Karpas-422 (cell line): ENCODE results near the gene SLC24A3. TPM values are rescaled to one million over a fixed set of nuclear protein-coding genes. Genes with fewer than 3 reads are reported as not detected.

ENCODE experiments used
- DNase-seq: peaks from one replicate; pipeline ENCODE4 v3.0.0-alpha.2; 2015
- H2AFZ ChIP-seq: fragments of 200-600 bp; sonication (generic); 2 replicates; pipeline ENCODE4 v1.6.1; 2014; ENCODE audit warnings: antibody characterized with exemption, low read length, mixed read lengths
- H3K27ac ChIP-seq: fragments of 200-600 bp; sonication (generic); 2 replicates; pipeline ENCODE4 v1.5.1; 2014; ENCODE audit warnings: mild to moderate bottlenecking, low read length, moderate library complexity
- H3K27me3 ChIP-seq: fragments of 200-600 bp; sonication (generic); 2 replicates; pipeline ENCODE4 v1.6.1; 2014; ENCODE audit warnings: low read length, mixed read lengths
- H3K36me3 ChIP-seq: fragments of 200-600 bp; sonication (generic); 2 replicates; pipeline ENCODE4 v1.6.1; 2014; ENCODE audit warnings: low read length, mixed read lengths; ENCODE audit not compliant: insufficient read depth
- H3K4me1 ChIP-seq: fragments of 200-600 bp; sonication (generic); 2 replicates; pipeline ENCODE4 v1.6.1; 2014; ENCODE audit warnings: mild to moderate bottlenecking, low read length, mixed read lengths
- H3K4me2 ChIP-seq: fragments of 200-600 bp; sonication (generic); 2 replicates; pipeline ENCODE4 v1.6.1; 2014; ENCODE audit warnings: low read length, low read depth, mild to moderate bottlenecking; ENCODE audit not compliant: poor library complexity, severe bottlenecking
- H3K4me3 ChIP-seq: fragments of 200-600 bp; sonication (generic); 2 replicates; pipeline ENCODE4 v1.5.1; 2014; ENCODE audit warnings: mild to moderate bottlenecking, antibody characterized with exemption, low read length, mixed read lengths
- H3K79me2 ChIP-seq: fragments of 200-600 bp; sonication (generic); 2 replicates; pipeline ENCODE4 v1.6.1; 2014; ENCODE audit warnings: mild to moderate bottlenecking, low read length, mixed read lengths
- H3K9ac ChIP-seq: fragments of 200-600 bp; sonication (generic); 2 replicates; pipeline ENCODE4 v1.6.0; 2014; ENCODE audit warnings: low read length
- H3K9me2 ChIP-seq: fragments of 200-600 bp; sonication (generic), shearing (Covaris generic); replicated peaks from 2 replicates; pipeline ENCODE4 v1.6.0; 2014; ENCODE audit warnings: mild to moderate bottlenecking, low read length, moderate library complexity; ENCODE audit not compliant: insufficient read depth
- H3K9me3 ChIP-seq: fragments of 300-700, 200-600 bp; sonication (generic); 2 replicates; pipeline ENCODE4 v1.6.1; 2014; ENCODE audit warnings: low read length, mixed read lengths
- H4K20me1 ChIP-seq: fragments of 200-600 bp; sonication (generic); 2 replicates; pipeline ENCODE4 v1.6.1; 2014; ENCODE audit warnings: mild to moderate bottlenecking, antibody characterized with exemption, low read length, low read depth; ENCODE audit not compliant: insufficient read depth
- total RNA-seq: library from RNA; depleted of rRNA; stranded (reverse); fragments of >200 nt; shearing (Covaris generic); gene quantifications from 2 replicates; pipeline ENCODE4 v1.2.3, GENCODE V29; 2014; ENCODE audit warnings: low replicate concordance

The SLC24A3 gene
- total RNA-seq, 1 experiment from 2014 or later: not detected

GRCh38 chr20:19292254-19292653, 79.8 kb downstream of the SLC24A3 start:
- no peak overlapping the region for H3K4me2 ChIP-seq
- no peaks in the 10 kb centered on the region for H3K9me3 ChIP-seq
- H3K27me3 ChIP-seq: no peaks in the 10 kb centered on the region
- H4K20me1 ChIP-seq: no peaks in the 10 kb centered on the region
- no peaks in the 10 kb centered on the region for H3K79me2 ChIP-seq
- no peak overlapping the region for H3K9ac ChIP-seq
- no peaks in the 10 kb centered on the region for H3K9me2 ChIP-seq
- H3K36me3 ChIP-seq: no peaks in the 10 kb centered on the region
- H3K4me3 ChIP-seq: no peak overlapping the region
- H2AFZ ChIP-seq: no peak overlapping the region
- H3K4me1 ChIP-seq: no peaks in the 10 kb centered on the region
- no peak overlapping the region for H3K27ac ChIP-seq
- no peak for DNase-seq

- Histone ChIP-seq H3K27me3 (no peaks in the 10 kb centered on the region), H3K9me3 (no peaks in the 10 kb centered on the region), H3K9ac (no peak overlapping the region), H3K27ac (no peak overlapping the region), H3K36me3 (no peaks in the 10 kb centered on the region), H4K20me1 (no peaks in the 10 kb centered on the region), H3K9me2 (no peaks in the 10 kb centered on the region), H3K4me3 (no peak overlapping the region), H2AFZ (no peak overlapping the region), H3K79me2 (no peaks in the 10 kb centered on the region), H3K4me1 (no peaks in the 10 kb centered on the region), H3K4me2 (no peak overlapping the region)
- DNase-seq: no peak
Measured at GRCh38 chr20:19295076-19295475, 82.6 kb downstream of the SLC24A3 start.

GRCh38 chr20:19298652-19299051, 86.2 kb downstream of the SLC24A3 start:
- H3K4me1 ChIP-seq: no peaks in the 10 kb centered on the region
- H3K4me3 ChIP-seq: no peak overlapping the region
- no peak overlapping the region for H3K9ac ChIP-seq
- DNase-seq: no peak
- no peaks in the 10 kb centered on the region for H3K79me2 ChIP-seq
- H2AFZ ChIP-seq: no peak overlapping the region
- H3K9me3 ChIP-seq: no peaks in the 10 kb centered on the region
- no peaks in the 10 kb centered on the region for H3K9me2 ChIP-seq
- no peak overlapping the region for H3K4me2 ChIP-seq
- H3K27me3 ChIP-seq: no peaks in the 10 kb centered on the region
- no peaks in the 10 kb centered on the region for H4K20me1 ChIP-seq
- H3K36me3 ChIP-seq: no peaks in the 10 kb centered on the region
- no peak overlapping the region for H3K27ac ChIP-seq

- no peak for DNase-seq
- H4K20me1 ChIP-seq: no peaks in the 10 kb centered on the region
- no peaks in the 10 kb centered on the region for H3K4me1 ChIP-seq
- no peak overlapping the region for H3K9ac ChIP-seq
- no peaks in the 10 kb centered on the region for H3K9me2 ChIP-seq
- H2AFZ ChIP-seq: no peak overlapping the region
- no peaks in the 10 kb centered on the region for H3K9me3 ChIP-seq
- H3K27me3 ChIP-seq: no peaks in the 10 kb centered on the region
- H3K36me3 ChIP-seq: no peaks in the 10 kb centered on the region
- H3K4me2 ChIP-seq: no peak overlapping the region
- H3K4me3 ChIP-seq: no peak overlapping the region
- no peaks in the 10 kb centered on the region for H3K79me2 ChIP-seq
- no peak overlapping the region for H3K27ac ChIP-seq
Measured at GRCh38 chr20:19300395-19300794, 88.0 kb downstream of the SLC24A3 start.

GRCh38 chr20:19301142-19301541, 88.7 kb downstream of the SLC24A3 start:
- Histone ChIP-seq H3K9me2 (no peaks in the 10 kb centered on the region), H3K4me3 (no peak overlapping the region), H3K79me2 (no peaks in the 10 kb centered on the region), H3K27me3 (no peaks in the 10 kb centered on the region), H3K4me1 (no peaks in the 10 kb centered on the region), H3K27ac (no peak overlapping the region), H3K9ac (no peak overlapping the region), H3K4me2 (no peak overlapping the region), H2AFZ (no peak overlapping the region), H3K9me3 (no peaks in the 10 kb centered on the region), H3K36me3 (no peaks in the 10 kb centered on the region), H4K20me1 (no peaks in the 10 kb centered on the region)
- DNase-seq: no peak

- H2AFZ ChIP-seq: no peak overlapping the region
- no peaks in the 10 kb centered on the region for H4K20me1 ChIP-seq
- H3K4me1 ChIP-seq: no peaks in the 10 kb centered on the region
- H3K27ac ChIP-seq: no peak overlapping the region
- no peaks in the 10 kb centered on the region for H3K27me3 ChIP-seq
- no peaks in the 10 kb centered on the region for H3K36me3 ChIP-seq
- no peak overlapping the region for H3K4me2 ChIP-seq
- DNase-seq: no peak
- H3K9me2 ChIP-seq: no peaks in the 10 kb centered on the region
- no peaks in the 10 kb centered on the region for H3K9me3 ChIP-seq
- H3K79me2 ChIP-seq: no peaks in the 10 kb centered on the region
- H3K4me3 ChIP-seq: no peak overlapping the region
- H3K9ac ChIP-seq: no peak overlapping the region
Measured at GRCh38 chr20:19301843-19302242, 89.4 kb downstream of the SLC24A3 start.

- Histone ChIP-seq H3K27ac (no peak overlapping the region), H3K9ac (no peak overlapping the region), H3K4me1 (no peaks in the 10 kb centered on the region), H3K79me2 (no peaks in the 10 kb centered on the region), H3K27me3 (no peaks in the 10 kb centered on the region), H3K4me3 (no peak overlapping the region), H3K4me2 (no peak overlapping the region), H3K36me3 (no peaks in the 10 kb centered on the region), H2AFZ (no peak overlapping the region), H3K9me2 (no peaks in the 10 kb centered on the region), H3K9me3 (no peaks in the 10 kb centered on the region), H4K20me1 (no peaks in the 10 kb centered on the region)
- no peak for DNase-seq
Measured at GRCh38 chr20:19302714-19303113, 90.3 kb downstream of the SLC24A3 start.

GRCh38 chr20:19304389-19304788, 91.9 kb downstream of the SLC24A3 start:
- no peaks in the 10 kb centered on the region for H3K9me2 ChIP-seq
- no peak overlapping the region for H3K4me2 ChIP-seq
- H2AFZ ChIP-seq: no peak overlapping the region

GRCh38 chr20:19304886-19305415, 92.5 kb downstream of the SLC24A3 start:
- Histone ChIP-seq H3K9me2 (no peaks in the 10 kb centered on the region), H3K79me2 (no peaks in the 10 kb centered on the region), H3K9ac (no peak overlapping the region), H3K4me2 (no peak overlapping the region), H3K4me3 (no peak overlapping the region), H4K20me1 (no peaks in the 10 kb centered on the region), H3K36me3 (no peaks in the 10 kb centered on the region), H3K9me3 (no peaks in the 10 kb centered on the region), H2AFZ (no peak overlapping the region), H3K27me3 (no peaks in the 10 kb centered on the region), H3K4me1 (no peaks in the 10 kb centered on the region), H3K27ac (no peak overlapping the region)
- DNase-seq: no peak

More at GRCh38 chr20:19304389-19304788, 91.9 kb downstream of the SLC24A3 start:
- H3K27ac ChIP-seq: no peak overlapping the region
- H3K4me1 ChIP-seq: no peaks in the 10 kb centered on the region
- H3K27me3 ChIP-seq: no peaks in the 10 kb centered on the region
- no peak for DNase-seq
- no peak overlapping the region for H3K9ac ChIP-seq
- H3K9me3 ChIP-seq: no peaks in the 10 kb centered on the region
- H4K20me1 ChIP-seq: no peaks in the 10 kb centered on the region
- no peak overlapping the region for H3K4me3 ChIP-seq
- no peaks in the 10 kb centered on the region for H3K79me2 ChIP-seq
- no peaks in the 10 kb centered on the region for H3K36me3 ChIP-seq
